ENCODE data around the gene KCTD16. TPM values are rescaled to one million over a fixed set of nuclear protein-coding genes. Genes with fewer than 3 reads are reported as not detected.

Gene KCTD16
- total RNA-seq, 2 donors from 2014 or later: 3.4 to 4.3 TPM

- ATAC-seq (no peak), DNase-seq (no peak)
- H3K36me3 ChIP-seq (replicated peaks in 1 of 2; ENCODE audit: insufficient read depth in 1 of 2, low read depth in 2 of 2): no peaks in the 10 kb centered on the region
- TF ChIP-seq CTCF (IDR thresholded peaks at IDR 0.05): no peak
- no peak for TF ChIP-seq POLR2A (IDR thresholded peaks at IDR 0.05)
- no peaks in the 10 kb centered on the region for H3K9me3 ChIP-seq
- WGBS, 2 donors: 79 to 95% methylated on average over 1 of the region's 1 CpG
- H3K4me1 ChIP-seq: peaks cover 15% of the 10 kb centered on the region
- H3K4me3 ChIP-seq: no peak overlapping the region
- intact Hi-C loops (cut with DNase I): no loop called here
- no peaks in the 10 kb centered on the region for H3K27me3 ChIP-seq
- H3K27ac ChIP-seq: peak overlapping the region in 1 of 4 donors; percentile 10
Observed at GRCh38 chr5:144323181-144323580, 152.5 kb downstream of the KCTD16 start.

GRCh38 chr5:144325532-144325931 lies 154.9 kb downstream of the KCTD16 start:
- no peak for TF ChIP-seq CTCF (IDR thresholded peaks at IDR 0.05)
- no peak for TF ChIP-seq POLR2A (IDR thresholded peaks at IDR 0.05)
- no peaks in the 10 kb centered on the region for H3K9me3 ChIP-seq
- WGBS, 2 donors: 67 to 75% methylated on average over 3 of the region's 3 CpGs

GRCh38 chr5:144328494-144328893 lies 157.8 kb downstream of the KCTD16 start:
- no peaks in the 10 kb centered on the region for H3K9me3 ChIP-seq
- peak in 3 of 4 donors; percentile 40 to 58 (median 41) for DNase-seq
- H3K4me1 ChIP-seq: peaks cover 22% of the 10 kb centered on the region
- no peak overlapping the region for H3K4me3 ChIP-seq
- 34 to 42% methylated on average over 2 of the region's 2 CpGs for WGBS, 2 donors
- TF ChIP-seq CTCF (IDR thresholded peaks at IDR 0.05): no peak
- TF ChIP-seq POLR2A (IDR thresholded peaks at IDR 0.05): no peak
- ATAC-seq: peak; percentile 67
- H3K27ac ChIP-seq: peak overlapping the region in 2 of 4 donors; percentile 48 to 75
- no peaks in the 10 kb centered on the region for H3K27me3 ChIP-seq
- intact Hi-C loops (cut with DNase I): no loop called here
- no peaks in the 10 kb centered on the region for H3K36me3 ChIP-seq (replicated peaks in 1 of 2; ENCODE audit: insufficient read depth in 1 of 2, low read depth in 2 of 2)

More at GRCh38 chr5:144325532-144325931, 154.9 kb downstream of the KCTD16 start:
- H3K36me3 ChIP-seq (replicated peaks in 1 of 2; ENCODE audit: insufficient read depth in 1 of 2, low read depth in 2 of 2): no peaks in the 10 kb centered on the region
- ATAC-seq (no peak), DNase-seq (no peak)
- H3K4me3 ChIP-seq: no peak overlapping the region
- intact Hi-C loops (cut with DNase I): no loop called here
- peaks cover 28% of the 10 kb centered on the region for H3K4me1 ChIP-seq
- H3K27ac ChIP-seq: peak overlapping the region in 1 of 4 donors; percentile 26
- no peaks in the 10 kb centered on the region for H3K27me3 ChIP-seq

- no peak overlapping the region for H3K4me3 ChIP-seq
- DNase-seq (peak; percentile 35 to 78 (median 59)), ATAC-seq (peak; percentile 71)
- H3K27ac ChIP-seq: peak overlapping the region; percentile 20 to 75 (median 42)
- H3K36me3 ChIP-seq (replicated peaks in 1 of 2; ENCODE audit: insufficient read depth in 1 of 2, low read depth in 2 of 2): no peaks in the 10 kb centered on the region
- intact Hi-C loops (cut with DNase I): no loop called here
- H3K9me3 ChIP-seq: no peaks in the 10 kb centered on the region
- no peaks in the 10 kb centered on the region for H3K27me3 ChIP-seq
- TF ChIP-seq POLR2A (IDR thresholded peaks at IDR 0.05) (no peak), CTCF (IDR thresholded peaks at IDR 0.05) (no peak)
- peaks cover 22% of the 10 kb centered on the region for H3K4me1 ChIP-seq
Observed at GRCh38 chr5:144328980-144329379, 158.3 kb downstream of the KCTD16 start.

- intact Hi-C loops (cut with DNase I): no loop called here
- peak overlapping the region; percentile 20 to 75 (median 42) for H3K27ac ChIP-seq
- no peaks in the 10 kb centered on the region for H3K36me3 ChIP-seq (replicated peaks in 1 of 2; ENCODE audit: insufficient read depth in 1 of 2, low read depth in 2 of 2)
- H3K9me3 ChIP-seq: no peaks in the 10 kb centered on the region
- ATAC-seq (no peak), DNase-seq (no peak)
- TF ChIP-seq CTCF (IDR thresholded peaks at IDR 0.05): no peak
- H3K4me3 ChIP-seq: no peak overlapping the region
- no peaks in the 10 kb centered on the region for H3K27me3 ChIP-seq
- peaks cover 25% of the 10 kb centered on the region for H3K4me1 ChIP-seq
Observed at GRCh38 chr5:144329681-144330080, 159.0 kb downstream of the KCTD16 start.

Measured in body of pancreas (tissue), 4 donors.